ENCODE data around the gene PIM2.

GRCh38 chrX:48938721-48939425, 20.0 kb upstream of the PIM2 start:
- no peak for TF ChIP-seq CTCF (IDR thresholded peaks at IDR 0.05; ENCODE audit: low read length)
- TF ChIP-seq EZH2 (IDR thresholded peaks at IDR 0.05; ENCODE audit: borderline replicate concordance, low read length): no peak

Data from OCI-LY1 (cell line).